GM21576 (cell line): ENCODE data around the gene ARSD.
A peak's percentile ranks its signal among the peaks of the same experiment; 100 is the strongest.
"Not testable (repeated sequence)": the region's sequence is repeated elsewhere in the genome, so short reads cannot be mapped to it uniquely, and the experiment has no call there.

Experiments used
- ATAC-seq: cut with Tn5 transposase; IDR thresholded peaks from one replicate; pipeline ENCODE4 v1.9.1; 2021; ENCODE audit warnings: mild to moderate bottlenecking, moderate library complexity; ENCODE audit not compliant: unreplicated experiment

The ARSD gene

DNA sequence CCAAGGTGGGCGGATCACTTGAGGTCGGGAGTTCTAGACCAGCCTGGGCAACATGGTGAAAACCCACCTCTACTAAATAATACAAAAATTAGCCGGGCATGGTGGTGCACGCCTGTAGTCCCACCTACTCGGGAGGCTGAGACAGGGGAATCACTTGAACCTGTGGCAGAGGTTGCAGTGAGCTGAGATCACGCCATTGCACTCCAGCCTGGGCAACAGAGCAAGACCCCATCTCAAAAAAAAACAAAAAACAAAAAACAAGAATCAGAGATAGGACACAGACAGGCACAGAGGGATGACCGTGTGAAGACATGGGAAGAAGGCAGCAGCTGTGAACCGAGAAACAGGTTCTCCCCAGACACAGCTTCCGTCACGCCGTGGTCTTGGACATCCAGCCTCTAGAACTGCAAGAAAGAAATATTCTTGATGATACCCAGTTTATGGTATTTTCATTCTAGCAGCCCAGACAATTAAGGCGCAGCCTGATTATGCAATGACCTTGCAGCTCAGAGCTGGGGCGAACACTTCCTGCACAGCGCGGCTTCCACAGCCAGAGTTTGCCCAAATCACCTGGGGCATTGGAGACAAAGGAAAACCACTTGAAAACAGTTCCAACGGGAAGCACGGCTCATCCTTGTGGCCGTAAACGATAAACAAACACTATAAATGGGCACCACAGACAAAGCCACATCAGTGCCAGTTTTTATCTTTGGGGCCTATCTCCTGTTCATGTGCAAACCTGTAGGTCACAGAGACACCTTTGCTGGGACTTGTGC is 4.2 kb upstream of the ARSD start:
- no peak for ATAC-seq

DNA sequence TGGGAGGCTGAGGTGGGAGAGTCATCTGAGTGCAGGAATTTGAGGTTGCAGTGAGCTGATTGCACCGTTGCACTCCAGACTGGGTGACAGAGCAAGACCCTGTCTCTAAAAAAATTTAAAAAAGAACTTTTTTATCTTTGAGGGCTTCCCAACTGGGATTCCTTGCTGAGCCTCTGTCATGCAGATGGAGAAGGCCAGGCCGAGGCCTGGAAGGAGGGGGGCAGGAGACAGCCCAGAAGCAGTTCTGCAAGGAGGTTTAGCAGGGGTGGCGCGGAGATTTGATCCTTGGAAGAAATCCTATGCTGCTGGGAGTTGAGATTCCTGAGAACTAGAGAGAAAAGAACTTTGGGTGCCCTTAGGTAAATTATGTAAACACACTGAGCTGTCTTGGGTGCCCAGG is 2.5 kb upstream of the ARSD start:
- no peak for ATAC-seq

DNA sequence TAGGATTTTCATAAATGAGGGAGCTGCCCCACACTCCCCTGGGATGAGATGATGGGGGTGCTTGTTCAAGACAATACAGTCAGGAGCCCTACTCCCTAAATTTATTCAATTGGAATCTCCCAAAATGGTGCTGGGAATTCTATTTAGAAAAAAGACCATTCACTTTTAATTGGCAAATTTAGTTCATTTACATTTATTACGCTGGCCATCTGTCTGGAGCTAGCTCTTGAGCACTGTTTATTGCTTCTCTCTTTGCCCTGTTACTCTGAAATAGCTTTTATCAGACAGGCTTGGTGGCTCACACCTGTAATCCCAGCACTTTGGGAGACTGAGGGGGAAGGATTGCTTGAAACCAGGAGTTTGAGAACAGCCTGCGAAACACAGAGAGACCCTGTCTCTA is 2.0 kb upstream of the ARSD start:
- no peak for ATAC-seq

DNA sequence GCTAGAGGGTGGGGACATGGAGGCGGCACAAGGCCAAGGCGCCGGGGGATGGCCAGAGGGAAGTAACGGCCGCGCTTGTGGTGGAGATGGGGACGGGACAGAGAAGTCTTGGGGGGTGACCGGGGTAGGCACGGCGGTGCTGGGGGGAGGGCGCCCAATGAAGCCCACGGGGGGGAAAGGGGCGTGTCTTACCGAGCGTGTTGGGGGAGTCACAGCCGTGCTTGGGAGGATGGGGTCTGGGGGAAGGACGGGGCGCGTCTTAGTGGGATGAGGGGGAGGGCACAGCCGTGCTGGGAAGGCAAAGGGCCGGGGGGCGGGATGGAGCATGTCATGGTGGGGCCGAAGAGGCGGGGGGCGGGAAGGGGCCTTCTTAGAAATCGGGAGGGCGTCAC is 952 bp downstream of the ARSD start:
- ATAC-seq, result no peak

DNA sequence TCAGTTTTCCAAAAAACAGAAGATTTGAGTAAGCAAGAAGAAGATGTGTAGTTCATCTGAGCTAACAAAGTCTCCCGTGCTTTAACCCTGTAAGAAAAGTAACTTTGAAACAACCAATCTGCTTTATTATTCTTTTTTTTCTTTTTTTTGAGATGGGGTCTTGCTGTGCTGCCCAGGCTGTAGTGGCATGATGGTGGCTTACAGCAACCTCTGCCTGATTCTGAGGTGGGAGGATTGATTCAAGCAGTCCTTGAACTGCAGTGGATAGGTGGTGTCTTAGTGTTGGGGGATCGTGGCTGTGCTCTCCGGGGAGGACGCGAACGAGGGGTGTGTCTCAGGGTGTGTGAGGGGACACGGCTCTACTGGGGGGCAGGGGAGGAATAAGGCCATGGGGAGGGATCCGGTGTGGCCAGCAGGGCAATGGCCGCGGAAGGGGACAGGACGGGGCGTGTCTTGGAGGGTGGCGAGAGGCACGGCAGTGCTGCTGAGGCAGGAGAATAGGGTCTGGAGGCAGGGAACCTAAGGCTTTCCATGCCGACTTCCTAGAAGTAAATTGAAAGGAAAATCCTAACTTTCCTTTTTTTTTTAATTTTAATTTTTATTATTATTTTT is 2.4 kb downstream of the ARSD start:
- ATAC-seq, result no peak

DNA sequence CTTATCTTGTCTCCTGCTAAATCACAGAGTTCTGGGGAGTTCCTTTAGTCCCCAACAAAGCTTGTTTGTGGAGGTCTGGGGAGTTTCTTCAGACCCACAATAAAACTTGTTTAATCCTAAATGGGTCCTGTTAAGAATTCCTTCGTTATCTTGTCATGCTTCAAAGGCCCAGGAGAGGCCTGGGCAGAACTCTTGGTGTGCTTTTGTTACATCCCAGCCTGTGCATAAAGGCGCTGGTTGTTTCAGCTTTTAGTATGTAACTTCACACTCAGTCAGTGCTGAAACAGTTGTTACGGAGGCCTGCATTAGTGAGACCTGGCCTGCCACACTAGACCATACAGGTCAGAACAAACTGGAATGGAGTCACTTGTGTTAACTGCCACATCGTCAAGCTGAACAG is 2.9 kb downstream of the ARSD start:
- ATAC-seq, result not testable (repeated sequence)

DNA sequence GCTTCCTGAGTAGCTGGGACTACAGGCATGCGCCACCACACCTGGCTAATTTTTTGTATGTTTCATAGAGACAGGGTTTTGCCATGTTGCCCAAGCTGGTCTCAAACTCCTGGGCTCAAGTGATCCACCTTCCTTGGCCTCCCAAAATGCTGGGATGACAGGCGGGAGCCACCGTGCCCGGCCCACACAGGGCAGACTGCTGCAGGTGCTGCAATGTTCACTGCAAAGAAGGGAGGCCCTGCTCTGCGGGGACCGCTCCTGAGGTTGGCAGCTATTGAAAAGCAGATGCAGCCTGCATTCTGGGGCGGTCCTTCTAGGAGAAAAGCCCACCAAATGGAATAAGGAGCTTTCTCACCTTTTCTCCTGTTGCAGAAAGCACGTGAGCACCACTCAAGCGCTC is 5.0 kb downstream of the ARSD start:
- ATAC-seq, result no peak

DNA sequence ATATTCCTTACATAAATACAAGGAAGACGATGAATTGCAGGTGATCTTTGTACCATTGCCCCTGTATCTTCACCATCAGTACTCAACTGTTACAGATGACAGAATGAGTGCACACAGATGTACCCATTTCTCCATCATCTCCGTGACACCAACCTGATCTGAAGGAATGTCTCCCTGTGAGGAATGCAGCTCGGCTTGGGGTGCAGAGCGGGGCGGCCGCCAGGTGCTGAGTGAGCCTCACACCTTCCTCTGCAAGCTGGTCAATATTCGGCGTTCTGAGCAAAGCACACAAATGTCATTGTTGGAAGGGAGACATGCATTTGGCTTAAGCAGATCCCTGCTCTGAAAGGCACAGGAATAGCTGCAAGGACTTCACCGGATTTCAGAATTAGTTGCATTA is 7.4 kb downstream of the ARSD start:
- ATAC-seq, result no peak

DNA sequence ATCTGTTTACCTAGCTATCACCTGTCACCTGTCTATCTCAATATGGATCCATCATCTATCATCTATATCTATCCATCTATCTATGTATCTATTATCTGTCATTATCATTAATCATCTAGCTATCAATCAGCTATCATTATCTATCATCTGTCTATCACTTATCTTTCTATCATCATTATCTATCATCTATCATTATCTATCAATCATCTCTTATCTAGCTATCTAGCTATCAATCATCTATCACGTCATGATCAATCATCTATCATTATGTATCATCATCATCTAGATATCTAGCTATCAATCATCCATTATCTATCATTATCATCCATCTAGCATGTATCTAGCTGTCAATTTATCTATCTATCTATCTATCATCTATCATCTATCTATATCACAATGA is 7.9 kb downstream of the ARSD start:
- ATAC-seq, result no peak

DNA sequence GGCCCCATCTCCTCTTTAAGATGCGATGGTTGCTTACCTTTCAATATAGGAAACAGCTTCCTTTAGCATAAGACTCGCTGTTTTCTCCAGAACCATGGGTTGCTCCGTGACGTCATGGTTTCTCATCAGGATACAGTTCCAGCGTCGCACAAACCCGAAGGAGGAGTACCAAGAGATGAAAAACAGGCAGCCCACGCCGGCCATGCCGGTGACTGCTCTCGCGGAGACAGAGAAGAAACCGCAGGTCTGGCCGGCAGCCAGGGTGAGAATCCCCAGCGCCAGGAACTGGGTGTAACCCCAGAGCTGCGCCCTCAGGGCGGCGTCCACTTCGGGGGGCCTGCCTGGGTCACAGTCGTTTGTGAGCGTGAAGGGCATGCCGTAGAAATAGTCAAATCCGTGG is 11.4 kb downstream of the ARSD start:
- no peak for ATAC-seq

DNA sequence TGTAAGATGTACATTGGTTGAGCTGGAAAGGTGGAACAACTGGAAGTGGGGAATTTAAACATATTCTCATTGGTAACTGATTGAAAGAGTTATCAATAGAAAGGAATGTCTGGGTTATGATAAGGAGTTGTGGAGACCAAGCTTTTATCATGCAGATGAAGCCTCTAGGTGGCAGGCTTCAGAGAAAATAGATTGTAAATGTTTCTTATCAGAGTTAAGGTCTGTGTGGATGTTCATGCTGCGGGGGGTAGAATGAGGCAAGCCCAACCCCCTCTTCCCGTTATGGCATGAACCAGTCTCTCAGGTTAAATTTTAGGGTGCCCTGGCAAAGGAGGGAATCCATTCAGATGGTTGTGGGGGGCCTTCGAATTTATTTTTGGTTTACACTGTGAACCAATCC is 16.0 kb downstream of the ARSD start:
- ATAC-seq, result no peak

DNA sequence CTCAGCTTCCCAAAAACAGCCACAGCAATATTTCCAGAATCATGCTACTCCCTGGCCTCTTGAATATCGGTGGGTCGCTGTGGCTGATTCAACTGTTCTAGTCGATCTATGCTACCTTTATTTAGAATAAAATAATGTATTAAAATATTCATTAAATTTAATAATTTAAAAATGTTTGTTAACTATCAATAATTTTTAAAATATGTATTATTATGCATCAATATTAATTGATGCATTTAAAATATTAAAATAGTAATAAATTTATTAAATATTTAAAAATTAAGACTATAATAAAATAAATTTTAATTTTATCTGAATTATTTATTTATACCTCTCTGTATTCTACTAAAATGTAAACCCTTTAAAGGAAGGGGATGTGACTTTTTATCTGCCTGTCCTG is 19.0 kb downstream of the ARSD start:
- ATAC-seq, result no peak

DNA sequence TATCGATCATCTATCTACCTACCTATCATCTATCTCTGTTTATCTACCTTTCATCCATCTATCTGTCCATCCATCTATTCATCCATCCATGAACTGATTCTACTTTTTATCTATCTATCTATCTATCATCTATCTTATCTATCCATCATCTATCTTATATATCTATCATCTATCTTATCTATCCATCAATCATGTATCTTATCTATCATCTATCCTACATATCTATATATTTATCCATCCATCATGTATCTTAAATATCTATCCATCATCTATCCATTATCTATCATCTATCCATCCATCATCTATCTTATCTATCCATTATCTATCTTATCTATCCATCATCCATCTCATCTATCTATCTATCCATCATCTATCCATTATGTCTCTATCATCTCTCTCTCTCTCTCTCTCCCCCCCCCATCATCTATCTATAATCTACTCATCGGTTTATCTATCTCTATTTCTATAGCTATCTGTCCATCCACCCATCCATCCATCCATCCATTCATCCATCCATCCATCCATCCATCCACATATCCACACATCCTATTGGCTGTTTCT is 20.9 kb downstream of the ARSD start:
- ATAC-seq, result no peak

DNA sequence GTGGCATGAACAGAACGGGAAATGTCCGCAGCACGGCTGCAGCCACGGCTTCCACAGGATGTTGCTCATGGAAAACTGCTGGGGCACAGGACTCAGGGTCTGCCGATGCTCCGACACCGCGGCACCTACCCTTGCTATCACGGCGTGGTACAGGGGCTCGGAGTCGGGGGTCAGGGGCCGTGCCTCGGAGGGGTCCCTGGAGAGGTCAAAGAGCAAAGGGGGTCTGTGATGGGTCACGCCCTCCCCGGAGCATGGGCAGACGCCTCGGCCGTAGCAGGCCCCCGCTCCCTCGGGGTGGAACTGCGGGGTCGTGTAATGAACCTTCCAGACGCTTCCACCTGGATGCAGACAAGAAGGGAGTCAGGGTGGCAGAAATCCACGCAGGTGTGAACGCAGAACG is 21.8 kb downstream of the ARSD start:
- no peak for ATAC-seq

DNA sequence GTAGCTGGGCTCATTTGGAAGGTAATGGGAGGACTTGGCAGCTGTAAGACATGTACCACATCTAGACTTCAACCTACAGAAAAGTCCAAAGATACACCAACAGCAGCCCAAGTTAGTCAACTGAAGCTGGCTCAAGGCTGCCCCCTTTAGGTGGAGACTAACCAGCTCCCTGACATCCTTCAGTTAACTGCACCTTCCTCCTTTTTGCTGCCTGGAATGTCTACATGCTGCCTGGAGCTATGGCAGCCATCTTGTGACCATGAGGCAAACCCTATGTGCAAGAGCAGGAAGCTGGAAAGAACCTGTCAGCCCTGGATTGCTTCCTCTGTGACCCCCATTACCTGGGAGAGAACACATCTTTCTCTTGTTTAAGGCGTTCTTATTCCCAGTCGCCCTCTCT is 25.8 kb downstream of the ARSD start:
- ATAC-seq, result no peak

DNA sequence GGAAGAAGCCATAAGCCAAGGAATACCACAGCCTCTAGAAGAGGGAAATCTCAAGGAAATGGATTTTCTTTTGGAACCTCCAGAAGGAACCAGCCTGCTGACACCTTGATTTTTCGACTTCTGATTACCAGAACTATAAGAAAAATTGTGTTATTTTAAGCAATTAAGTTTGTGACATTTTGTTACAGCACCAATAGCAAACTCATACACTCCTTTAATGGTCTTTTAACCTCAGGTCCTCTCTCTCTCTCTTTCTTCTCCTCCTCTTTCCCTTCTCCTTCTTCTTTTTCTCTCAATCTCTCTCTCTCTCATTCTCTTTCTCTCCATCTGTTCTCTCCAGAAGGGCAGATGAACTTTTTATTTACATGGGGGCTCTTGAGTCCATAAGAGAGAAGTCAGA is 26.3 kb downstream of the ARSD start:
- ATAC-seq, result no peak

DNA sequence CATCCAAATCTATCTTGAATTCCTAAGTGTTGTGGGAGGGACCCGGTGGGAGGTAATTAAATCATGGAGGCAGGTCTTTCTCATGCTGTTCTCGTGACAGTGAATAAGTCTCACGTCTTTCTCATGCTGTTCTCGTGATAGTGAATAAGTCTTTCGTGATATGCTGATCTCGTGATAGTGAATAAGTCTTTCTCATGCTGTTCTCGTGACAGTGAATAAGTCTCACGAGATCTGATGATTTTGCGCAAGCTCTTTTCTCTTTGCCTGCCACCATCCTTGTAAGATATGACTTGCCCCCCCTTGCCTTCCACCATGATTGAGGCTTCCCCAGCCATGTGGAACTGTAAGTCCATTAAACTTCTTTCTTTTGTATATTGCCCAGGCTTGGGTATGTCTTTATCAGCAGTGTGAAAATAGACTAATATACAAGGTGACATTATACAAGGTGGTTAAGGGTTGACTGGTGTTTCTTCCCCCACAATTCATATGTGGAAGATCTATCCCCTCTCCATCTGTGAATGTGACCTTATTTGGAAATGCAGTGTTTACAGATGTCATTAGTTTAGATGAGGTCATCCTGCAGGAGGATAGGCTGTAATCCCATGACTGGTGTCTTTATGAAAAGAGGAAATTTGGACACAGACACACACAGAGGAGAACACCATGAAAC is 27.6 kb downstream of the ARSD start:
- no peak for ATAC-seq

DNA sequence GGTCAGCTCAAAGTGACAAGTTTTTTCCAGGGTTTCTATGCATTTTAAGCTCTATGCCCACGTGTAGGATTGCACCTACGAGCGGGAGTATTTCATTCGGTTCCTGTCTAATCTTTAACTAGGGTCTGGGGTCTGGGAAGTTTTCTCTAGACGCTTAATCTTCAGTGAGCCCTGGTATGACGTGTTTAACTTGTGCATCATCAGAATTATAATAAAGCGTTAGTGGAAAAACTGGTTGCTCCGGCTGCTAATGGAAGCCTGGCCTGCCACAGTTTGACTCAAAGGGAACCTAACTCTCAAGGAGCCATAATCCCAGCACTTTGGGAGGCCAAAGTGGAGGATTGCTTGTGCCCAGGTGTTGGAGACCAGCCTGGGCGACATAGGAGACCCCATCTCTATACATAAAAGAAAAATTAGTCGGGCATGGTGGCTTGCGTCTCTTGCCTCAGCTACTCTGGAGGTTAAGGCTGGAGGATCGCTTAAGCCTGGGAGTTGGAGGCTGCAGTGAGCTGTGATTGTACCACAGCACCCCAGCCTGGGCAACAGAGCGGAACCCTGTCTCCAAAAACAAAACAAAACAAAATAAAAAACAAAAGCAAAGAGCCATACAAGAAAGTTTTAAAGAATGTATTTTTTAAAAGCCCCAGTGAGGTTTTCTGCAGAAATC is 30.2 kb downstream of the ARSD start:
- ATAC-seq, result no peak

DNA sequence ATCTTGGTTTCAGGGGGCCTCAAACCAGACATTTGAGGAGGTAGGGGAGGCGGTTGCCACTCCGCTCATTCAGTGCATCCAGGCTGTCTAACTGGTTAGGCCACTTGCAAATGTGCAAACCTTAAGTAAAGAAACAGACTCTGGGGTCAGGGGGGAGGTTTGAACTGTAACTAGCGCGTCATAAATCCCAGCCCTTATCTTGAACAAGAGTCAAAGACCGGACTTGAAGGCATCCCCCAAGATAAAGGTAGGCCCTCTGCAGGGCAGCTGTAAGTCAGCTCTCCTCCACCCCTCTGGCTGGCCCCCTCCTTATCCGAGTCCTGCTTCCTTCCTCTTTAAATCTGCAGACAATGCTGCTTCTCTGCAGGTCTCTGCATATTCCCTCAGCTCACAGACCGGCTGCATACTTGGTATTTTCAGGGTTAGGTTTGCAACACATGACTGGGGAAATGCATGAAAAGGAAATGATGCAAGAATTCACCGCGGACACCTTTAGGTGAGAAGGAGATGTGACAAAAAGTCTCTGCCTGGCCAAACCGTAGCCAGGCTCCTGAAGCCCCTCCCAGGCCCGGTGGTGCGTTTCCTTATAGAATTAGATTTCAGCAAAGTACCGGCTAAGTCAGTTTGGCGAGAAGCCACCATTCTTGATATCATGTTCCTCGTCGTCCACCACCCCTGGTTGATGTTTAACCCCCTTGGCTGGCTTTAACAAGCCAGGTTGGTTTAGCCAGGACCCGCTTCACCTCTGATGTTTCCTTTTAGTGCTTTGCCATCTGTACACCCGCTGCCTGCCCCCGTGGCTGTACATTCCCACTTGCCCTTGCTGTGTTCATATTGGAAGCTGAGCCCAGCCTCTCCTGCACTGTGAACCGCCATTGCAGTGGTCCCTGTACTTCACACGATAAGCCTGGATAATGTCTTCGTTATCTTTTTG is 31.2 kb downstream of the ARSD start:
- ATAC-seq, result peak; percentile 66

DNA sequence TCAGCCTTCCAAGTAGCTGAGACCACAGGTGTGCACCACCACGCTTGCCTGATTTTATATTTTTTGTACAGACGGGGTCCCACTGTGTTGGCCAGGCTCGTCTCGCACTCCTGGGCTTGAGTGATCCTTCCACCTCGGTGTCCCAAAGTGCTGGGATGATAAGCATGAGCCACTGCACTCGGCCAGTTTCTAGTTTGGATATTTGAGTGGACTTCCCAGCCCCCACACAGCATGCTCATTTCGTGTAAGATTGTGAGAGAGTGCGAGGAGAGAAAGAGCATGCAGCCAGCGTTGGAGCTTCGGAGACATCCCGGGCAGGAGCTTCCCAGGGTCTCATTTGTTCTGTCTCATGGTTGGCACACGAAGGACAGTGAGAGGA is 31.8 kb downstream of the ARSD start:
- ATAC-seq, result no peak
